Measurements from ENCODE around the gene ETS1.
A peak's percentile ranks its signal among the peaks of the same experiment; 100 is the strongest.

ETS1 gene

GRCh38 chr11:128587415-128587814, at the start of gene ETS1:
ETS1 (minus strand) TSS chr11:128587558; CDS start chr11:128573130, 14,428 bp downstream.
- H3K4me3 ChIP-seq (ENCODE audit: low read depth, low read length): peak within 1 kb of the TSS; percentile 73
- peaks cover 45% of the 10 kb centered on the region for H3K27me3 ChIP-seq (ENCODE audit: insufficient read depth, low read length)
- no peaks in the 10 kb centered on the region for H3K36me3 ChIP-seq (ENCODE audit: insufficient read depth, low read length)
- no peak within 1 kb of the TSS for H3K27ac ChIP-seq (ENCODE audit: low read depth, low read length)
- peaks cover 9% of the 10 kb centered on the region for H3K4me1 ChIP-seq (ENCODE audit: control insufficient read depth, insufficient read depth, low read length, unreplicated experiment)
- H2AFZ ChIP-seq (ENCODE audit: low read length, unreplicated experiment): peak within 1 kb of the TSS; percentile 80
- no peaks in the 10 kb centered on the region for H3K79me2 ChIP-seq (ENCODE audit: control insufficient read depth, insufficient read depth, low read length, unreplicated experiment)

- no peak overlapping the region for H3K4me3 ChIP-seq (ENCODE audit: low read depth, low read length)
- H3K27me3 ChIP-seq (ENCODE audit: insufficient read depth, low read length): 0 out of 2 replicates have a peak, but pooled peaks cover 5% of the 10 kb centered on the region
- no peaks in the 10 kb centered on the region for H3K36me3 ChIP-seq (ENCODE audit: insufficient read depth, low read length)
- H3K79me2 ChIP-seq (ENCODE audit: control insufficient read depth, insufficient read depth, low read length, unreplicated experiment): no peaks in the 10 kb centered on the region
- H3K27ac ChIP-seq (ENCODE audit: low read depth, low read length): no peak overlapping the region
- H2AFZ ChIP-seq (ENCODE audit: low read length, unreplicated experiment): no peak overlapping the region
- H3K4me1 ChIP-seq (ENCODE audit: control insufficient read depth, insufficient read depth, low read length, unreplicated experiment): peaks cover 8% of the 10 kb centered on the region
Observed at GRCh38 chr11:128634395-128634794, 47.0 kb upstream of the ETS1 start.

- no peaks in the 10 kb centered on the region for H3K36me3 ChIP-seq (ENCODE audit: insufficient read depth, low read length)
- H3K4me3 ChIP-seq (ENCODE audit: low read depth, low read length): no peak overlapping the region
- H3K27me3 ChIP-seq (ENCODE audit: insufficient read depth, low read length): 0 out of 2 replicates have a peak, but pooled peaks cover 5% of the 10 kb centered on the region
- H2AFZ ChIP-seq (ENCODE audit: low read length, unreplicated experiment): no peak overlapping the region
- H3K27ac ChIP-seq (ENCODE audit: low read depth, low read length): no peak overlapping the region
- H3K79me2 ChIP-seq (ENCODE audit: control insufficient read depth, insufficient read depth, low read length, unreplicated experiment): no peaks in the 10 kb centered on the region
- H3K4me1 ChIP-seq (ENCODE audit: control insufficient read depth, insufficient read depth, low read length, unreplicated experiment): peaks cover 8% of the 10 kb centered on the region
Observed at GRCh38 chr11:128633384-128633965, 46.1 kb upstream of the ETS1 start.

GRCh38 chr11:128632141-128632791, 44.9 kb upstream of the ETS1 start:
- Histone ChIP-seq H3K4me1 (ENCODE audit: control insufficient read depth, insufficient read depth, low read length, unreplicated experiment) (peaks cover 8% of the 10 kb centered on the region), H2AFZ (ENCODE audit: low read length, unreplicated experiment) (no peak overlapping the region), H3K27me3 (ENCODE audit: insufficient read depth, low read length) (no peaks in the 10 kb centered on the region), H3K4me3 (ENCODE audit: low read depth, low read length) (no peak overlapping the region), H3K79me2 (ENCODE audit: control insufficient read depth, insufficient read depth, low read length, unreplicated experiment) (no peaks in the 10 kb centered on the region), H3K36me3 (ENCODE audit: insufficient read depth, low read length) (no peaks in the 10 kb centered on the region), H3K27ac (ENCODE audit: low read depth, low read length) (no peak overlapping the region)

- no peaks in the 10 kb centered on the region for H3K27me3 ChIP-seq (ENCODE audit: insufficient read depth, low read length)
- peaks cover 8% of the 10 kb centered on the region for H3K4me1 ChIP-seq (ENCODE audit: control insufficient read depth, insufficient read depth, low read length, unreplicated experiment)
- H3K36me3 ChIP-seq (ENCODE audit: insufficient read depth, low read length): no peaks in the 10 kb centered on the region
- H3K4me3 ChIP-seq (ENCODE audit: low read depth, low read length): peak overlapping the region; percentile 68
- H3K79me2 ChIP-seq (ENCODE audit: control insufficient read depth, insufficient read depth, low read length, unreplicated experiment): no peaks in the 10 kb centered on the region
- peak overlapping the region; percentile 99 for H2AFZ ChIP-seq (ENCODE audit: low read length, unreplicated experiment)
- H3K27ac ChIP-seq (ENCODE audit: low read depth, low read length): peak overlapping the region; percentile 19; the same call in 1 of the 2 replicates
Observed at GRCh38 chr11:128630367-128631230, 43.2 kb upstream of the ETS1 start.

GRCh38 chr11:128629516-128630106, 42.3 kb upstream of the ETS1 start:
- Histone ChIP-seq H3K36me3 (ENCODE audit: insufficient read depth, low read length) (no peaks in the 10 kb centered on the region), H3K79me2 (ENCODE audit: control insufficient read depth, insufficient read depth, low read length, unreplicated experiment) (no peaks in the 10 kb centered on the region), H3K4me3 (ENCODE audit: low read depth, low read length) (no peak overlapping the region), H3K27ac (ENCODE audit: low read depth, low read length) (no peak overlapping the region), H3K27me3 (ENCODE audit: insufficient read depth, low read length) (no peaks in the 10 kb centered on the region), H2AFZ (ENCODE audit: low read length, unreplicated experiment) (peak overlapping the region; percentile 66), H3K4me1 (ENCODE audit: control insufficient read depth, insufficient read depth, low read length, unreplicated experiment) (peaks cover 8% of the 10 kb centered on the region)

- Histone ChIP-seq H3K4me3 (ENCODE audit: low read depth, low read length) (no peak overlapping the region), H3K36me3 (ENCODE audit: insufficient read depth, low read length) (no peaks in the 10 kb centered on the region), H3K79me2 (ENCODE audit: control insufficient read depth, insufficient read depth, low read length, unreplicated experiment) (no peaks in the 10 kb centered on the region), H2AFZ (ENCODE audit: low read length, unreplicated experiment) (no peak overlapping the region), H3K27me3 (ENCODE audit: insufficient read depth, low read length) (no peaks in the 10 kb centered on the region), H3K4me1 (ENCODE audit: control insufficient read depth, insufficient read depth, low read length, unreplicated experiment) (peaks cover 8% of the 10 kb centered on the region), H3K27ac (ENCODE audit: low read depth, low read length) (no peak overlapping the region)
Observed at GRCh38 chr11:128628686-128629085, 41.3 kb upstream of the ETS1 start.

- Histone ChIP-seq H3K79me2 (ENCODE audit: control insufficient read depth, insufficient read depth, low read length, unreplicated experiment) (no peaks in the 10 kb centered on the region), H2AFZ (ENCODE audit: low read length, unreplicated experiment) (no peak overlapping the region), H3K4me3 (ENCODE audit: low read depth, low read length) (no peak overlapping the region), H3K4me1 (ENCODE audit: control insufficient read depth, insufficient read depth, low read length, unreplicated experiment) (peaks cover 8% of the 10 kb centered on the region), H3K27ac (ENCODE audit: low read depth, low read length) (no peak overlapping the region), H3K36me3 (ENCODE audit: insufficient read depth, low read length) (no peaks in the 10 kb centered on the region), H3K27me3 (ENCODE audit: insufficient read depth, low read length) (no peaks in the 10 kb centered on the region)
Observed at GRCh38 chr11:128628325-128628673, 40.9 kb upstream of the ETS1 start.

GRCh38 chr11:128627666-128628324, 40.4 kb upstream of the ETS1 start:
- H2AFZ ChIP-seq (ENCODE audit: low read length, unreplicated experiment): no peak overlapping the region
- no peak overlapping the region for H3K4me3 ChIP-seq (ENCODE audit: low read depth, low read length)
- peaks cover 8% of the 10 kb centered on the region for H3K4me1 ChIP-seq (ENCODE audit: control insufficient read depth, insufficient read depth, low read length, unreplicated experiment)
- H3K27ac ChIP-seq (ENCODE audit: low read depth, low read length): no peak overlapping the region
- H3K27me3 ChIP-seq (ENCODE audit: insufficient read depth, low read length): no peaks in the 10 kb centered on the region
- no peaks in the 10 kb centered on the region for H3K79me2 ChIP-seq (ENCODE audit: control insufficient read depth, insufficient read depth, low read length, unreplicated experiment)
- H3K36me3 ChIP-seq (ENCODE audit: insufficient read depth, low read length): no peaks in the 10 kb centered on the region

Data from ACC112 (cell line).